Muscle of arm (tissue), 12 donors: Measurements from ENCODE around the gene SHOX. TPM values are rescaled to one million over a fixed set of nuclear protein-coding genes. Genes with fewer than 3 reads are reported as not detected.
"Not testable (repeated sequence)": the region's sequence is repeated elsewhere in the genome, so short reads cannot be mapped to it uniquely, and the experiment has no call there.

Experiments
- DNase-seq: peaks from one replicate; pipeline ENCODE4 v3.0.0-alpha.2; 2013
- polyA plus RNA-seq, 12 donors: library from polyadenylated mRNA; unstranded; fragments of 120-200 nt; gene quantifications; one replicate each; pipeline ENCODE4 v1.2.1, GENCODE V29; 2013; ENCODE audit not compliant: insufficient read length in 12 of 12

SHOX gene
- polyA plus RNA-seq, 12 donors, result 0.23 to 4.5 (median 1.4) TPM; not detected in 1

- no peak for DNase-seq
These were observed 6.5 kb downstream of the SHOX start for GRCh38 chrX:636981-637659.

GRCh38 chrX:637660-638481, 7.3 kb downstream of the SHOX start:
- DNase-seq, result no peak

GRCh38 chrX:638482-639131, 8.0 kb downstream of the SHOX start:
- no peak for DNase-seq

- no peak for DNase-seq
These were observed 8.6 kb downstream of the SHOX start for GRCh38 chrX:639151-639550.

GRCh38 chrX:640641-641040, 10.1 kb downstream of the SHOX start:
- DNase-seq, result no peak

- no peak for DNase-seq
These were observed 11.3 kb downstream of the SHOX start for GRCh38 chrX:641671-642435.

GRCh38 chrX:642436-643240, 12.0 kb downstream of the SHOX start:
- DNase-seq, result no peak

- DNase-seq, result no peak
These were observed 12.6 kb downstream of the SHOX start for GRCh38 chrX:643241-643595.

- no peak for DNase-seq
These were observed 13.3 kb downstream of the SHOX start for GRCh38 chrX:643911-644303.

- no peak for DNase-seq
These were observed 14.0 kb downstream of the SHOX start for GRCh38 chrX:644304-645281.

GRCh38 chrX:646228-646495, 15.6 kb downstream of the SHOX start:
- DNase-seq, result no peak

GRCh38 chrX:646796-647195, 16.2 kb downstream of the SHOX start:
- DNase-seq, result no peak

GRCh38 chrX:649166-649565, 18.6 kb downstream of the SHOX start:
- DNase-seq, result no peak

GRCh38 chrX:650324-650723, 19.7 kb downstream of the SHOX start:
- DNase-seq, result no peak

GRCh38 chrX:650811-651210, 20.2 kb downstream of the SHOX start:
- no peak for DNase-seq

GRCh38 chrX:651922-652321, 21.3 kb downstream of the SHOX start:
- DNase-seq, result not testable (repeated sequence)

GRCh38 chrX:652341-652741, 21.8 kb downstream of the SHOX start:
- peak; percentile 83 for DNase-seq

- DNase-seq, result no peak
These were observed 22.7 kb downstream of the SHOX start for GRCh38 chrX:653306-653705.

- no peak for DNase-seq
These were observed 30.6 kb downstream of the SHOX start for GRCh38 chrX:661154-661553.

- no peak for DNase-seq
These were observed 31.5 kb downstream of the SHOX start for GRCh38 chrX:662126-662525.
